ENCODE measurements around the gene FLYWCH2. TPM values are rescaled to one million over a fixed set of nuclear protein-coding genes. Genes with fewer than 3 reads are reported as not detected.
A peak's percentile ranks its signal among the peaks of the same experiment; 100 is the strongest.

FLYWCH2 gene
- total RNA-seq, 4 donors from 2014 or later, result 19.5 to 54.5 (median 30.2) TPM

- in situ Hi-C loops (cut with MboI; ENCODE audit: low sequenced_read_pairs in 4 of 4), result loop anchor here in 1 of 4 donors (5.0 kb wide), 1 partner anchor 36 kb away; no protein-coding TSS in a partner anchor
- Histone ChIP-seq H3K4me1 (peaks cover 13 to 15% of the 10 kb centered on the region in 2 donors), H3K9me3 (no peaks in the 10 kb centered on the region), H3K27ac (peak overlapping the region; percentile 89 to 97 (median 91)), H3K27me3 (no peaks in the 10 kb centered on the region), H3K36me3 (peaks cover 0 to 14% of the 10 kb centered on the region in 2 donors), H3K4me3 (no peak overlapping the region)
- TF ChIP-seq CTCF (IDR thresholded peaks at IDR 0.05 in 4 of 5, conservative IDR thresholded peaks at IDR 0.05 in 1 of 5) (no peak), POLR2A (IDR thresholded peaks at IDR 0.05) (no peak)
- DNase-seq, result no peak
- intact Hi-C loops (cut with DNase I; ENCODE audit: low total_unique reads), result loop anchor here (2.0 to 5.0 kb wide), 2 partner anchors 109 to 161 kb away; partner anchors contain the start of genes HCFC1R1 and SRRM2
- ATAC-seq, result no peak
Measured at GRCh38 chr16:2913603-2914002, 30.6 kb downstream of the FLYWCH2 start.

- in situ Hi-C loops (cut with MboI; ENCODE audit: low sequenced_read_pairs in 4 of 4), result loop anchor here in 1 of 4 donors (5.0 kb wide), 1 partner anchor 37 kb away; no protein-coding TSS in a partner anchor
- no peak for DNase-seq
- peaks cover 13 to 15% of the 10 kb centered on the region in 2 donors for H3K4me1 ChIP-seq
- H3K36me3 ChIP-seq, result peaks cover 0 to 14% of the 10 kb centered on the region in 2 donors
- peak overlapping the region in 1 of 4 donors; percentile 91 for H3K27ac ChIP-seq
- H3K27me3 ChIP-seq, result no peaks in the 10 kb centered on the region
- no peaks in the 10 kb centered on the region for H3K9me3 ChIP-seq
- ATAC-seq, result no peak
- intact Hi-C loops (cut with DNase I; ENCODE audit: low total_unique reads), result loop anchor here (5.0 kb wide), 1 partner anchor 162 kb away; the partner anchor contains the start of gene SRRM2
- H3K4me3 ChIP-seq, result no peak overlapping the region
- TF ChIP-seq POLR2A (IDR thresholded peaks at IDR 0.05) (no peak), CTCF (IDR thresholded peaks at IDR 0.05 in 4 of 5, conservative IDR thresholded peaks at IDR 0.05 in 1 of 5) (no peak)
Measured at GRCh38 chr16:2914233-2914632, 31.2 kb downstream of the FLYWCH2 start.

- in situ Hi-C loops (cut with MboI; ENCODE audit: low sequenced_read_pairs in 4 of 4), result no loop called here
- Histone ChIP-seq H3K36me3 (peaks cover 0 to 14% of the 10 kb centered on the region in 2 donors), H3K4me3 (no peak overlapping the region), H3K9me3 (no peaks in the 10 kb centered on the region), H3K27me3 (no peaks in the 10 kb centered on the region), H3K4me1 (peaks cover 13 to 15% of the 10 kb centered on the region in 2 donors), H3K27ac (peak overlapping the region; percentile 66 to 91 (median 74))
- TF ChIP-seq POLR2A (IDR thresholded peaks at IDR 0.05) (no peak), CTCF (IDR thresholded peaks at IDR 0.05 in 4 of 5, conservative IDR thresholded peaks at IDR 0.05 in 1 of 5) (no peak)
- intact Hi-C loops (cut with DNase I; ENCODE audit: low total_unique reads), result loop anchor here (5.0 kb wide), 1 partner anchor 33 kb away; the partner anchor contains the start of gene FLYWCH2
- ATAC-seq, result no peak
- no peak for DNase-seq
Measured at GRCh38 chr16:2915196-2915929, 32.3 kb downstream of the FLYWCH2 start.

- intact Hi-C loops (cut with DNase I; ENCODE audit: low total_unique reads) (loop anchor here (1.0 to 5.0 kb wide), 2 partner anchors 15 to 37 kb away; partner anchors contain the start of gene FLYWCH2), in situ Hi-C loops (cut with MboI; ENCODE audit: low sequenced_read_pairs in 4 of 4) (loop anchor here in 3 of 4 donors (5.0 to 10.0 kb wide), 2 partner anchors 45 to 47 kb away; no protein-coding TSS in a partner anchor)
- DNase-seq (peak; percentile 49 to 70), ATAC-seq (peak; percentile 84 to 85)
- peaks cover 3 to 6% of the 10 kb centered on the region in 2 donors for H3K4me1 ChIP-seq
- no peaks in the 10 kb centered on the region for H3K27me3 ChIP-seq
- H3K36me3 ChIP-seq, result peaks cover 0 to 6% of the 10 kb centered on the region in 2 donors
- H3K9me3 ChIP-seq, result no peaks in the 10 kb centered on the region
- peak overlapping the region; percentile 64 to 74 (median 66) for H3K27ac ChIP-seq
- TF ChIP-seq POLR2A (IDR thresholded peaks at IDR 0.05), result no peak
- peak; percentile 91 to 97 (median 93) for TF ChIP-seq CTCF (IDR thresholded peaks at IDR 0.05 in 4 of 5, conservative IDR thresholded peaks at IDR 0.05 in 1 of 5)
- no peak overlapping the region for H3K4me3 ChIP-seq
Measured at GRCh38 chr16:2919511-2920255, 36.7 kb downstream of the FLYWCH2 start.
